NCI-H524 treated with DMSO at 0.1 percent for 48 hours (cell line): Measurements from ENCODE around the gene SCYL2.
"Not testable (repeated sequence)": the region's sequence is repeated elsewhere in the genome, so short reads cannot be mapped to it uniquely, and the experiment has no call there.

Source experiments
- DNase-seq: peaks from one replicate; lab custom pipeline; 2025; lab: John Stamatoyannopoulos, UW

Gene SCYL2

DNA sequence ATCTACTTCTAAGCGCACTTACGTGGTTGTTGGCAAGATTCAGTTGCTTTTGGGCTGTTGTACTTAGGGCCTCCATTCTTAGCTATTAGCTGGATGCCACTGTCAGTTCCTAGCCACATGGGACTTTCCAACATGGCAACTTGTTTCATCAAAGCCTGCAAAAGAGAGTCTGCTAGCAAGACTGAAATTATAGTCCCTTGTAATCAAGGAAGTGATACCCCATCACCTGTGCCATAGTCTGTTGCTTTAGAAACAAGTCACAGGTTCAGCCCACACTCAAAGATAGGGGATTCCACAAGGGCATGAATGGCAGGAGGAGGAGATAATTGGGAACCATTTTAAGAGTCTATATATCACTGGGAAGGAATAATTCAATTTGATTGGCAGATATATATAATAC is 62.8 kb downstream of the SCYL2 start:
- no peak for DNase-seq

DNA sequence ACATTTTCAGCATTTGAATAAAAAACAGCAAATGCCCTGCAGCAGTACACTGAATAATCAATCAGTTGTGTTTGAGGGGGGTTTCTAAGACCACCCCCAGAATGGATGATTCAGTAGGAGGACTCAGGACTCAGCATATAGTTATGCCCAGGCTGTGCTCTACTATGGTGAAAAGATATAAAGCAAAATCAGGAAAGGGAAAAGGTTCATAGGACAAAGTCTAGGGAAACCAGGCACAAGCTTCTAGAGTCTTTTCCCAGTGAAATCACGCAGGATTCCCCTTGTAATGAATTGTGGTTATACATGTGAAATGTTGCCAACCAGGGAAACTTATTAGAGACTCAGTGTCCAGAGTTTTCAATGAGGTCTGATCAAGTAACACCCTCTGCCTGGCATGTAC is 64.9 kb downstream of the SCYL2 start:
- no peak for DNase-seq

DNA sequence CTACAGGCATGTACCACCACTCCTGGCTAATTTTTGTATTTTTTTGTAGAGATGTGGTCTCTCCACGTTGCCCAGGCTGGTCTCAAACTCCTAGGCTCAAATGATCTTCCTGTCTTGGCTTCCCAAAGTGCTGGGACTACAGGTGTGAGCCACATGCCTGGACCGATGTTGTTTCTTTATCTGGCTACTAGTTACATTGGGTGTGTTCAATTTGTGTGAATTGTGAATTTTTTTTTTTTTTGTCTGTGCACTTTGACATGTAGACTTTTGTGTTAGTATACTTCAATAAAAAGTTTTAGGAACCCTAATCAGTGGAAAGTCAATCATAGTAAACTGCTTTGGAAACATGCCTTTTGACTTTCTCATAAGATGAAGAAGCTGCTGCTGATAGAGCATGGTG is 65.9 kb downstream of the SCYL2 start:
- no peak for DNase-seq

DNA sequence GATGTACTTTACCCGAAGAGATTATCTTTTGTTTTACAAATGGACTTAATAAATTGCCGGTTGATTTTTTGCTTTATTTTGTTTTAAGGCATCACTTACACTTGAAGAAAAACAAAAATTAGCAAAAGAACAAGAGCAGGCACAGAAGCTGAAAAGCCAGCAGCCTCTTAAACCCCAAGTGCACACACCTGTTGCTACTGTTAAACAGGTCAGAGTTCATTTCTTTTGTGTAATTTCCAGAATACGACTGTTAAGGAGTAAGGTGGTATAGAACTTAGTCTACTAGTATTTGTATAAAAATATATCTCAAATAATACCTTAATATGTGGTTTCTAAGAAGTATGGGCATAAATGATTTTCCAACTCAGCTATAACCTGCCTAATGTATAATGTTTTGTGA is 70.3 kb downstream of the SCYL2 start:
- no peak for DNase-seq

DNA sequence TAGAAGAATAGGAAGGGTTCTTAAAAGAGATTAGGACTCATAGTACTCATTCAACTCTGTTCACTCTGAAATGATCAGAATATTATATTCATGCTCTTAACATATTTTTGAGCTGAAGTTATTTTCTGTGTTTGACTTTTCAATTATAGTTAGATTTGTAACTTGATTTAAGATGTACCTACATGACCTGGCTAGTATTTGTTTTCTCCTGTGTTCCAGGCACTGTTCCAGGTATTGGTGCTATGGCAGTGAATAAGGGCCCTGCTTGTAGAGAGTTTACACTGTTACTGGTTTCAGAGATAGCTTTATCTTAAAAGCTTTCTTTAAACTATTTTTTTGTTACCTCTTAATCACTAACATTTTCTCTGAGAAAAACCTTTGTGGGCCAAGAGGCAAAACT is 70.8 kb downstream of the SCYL2 start:
- DNase-seq, result no peak

DNA sequence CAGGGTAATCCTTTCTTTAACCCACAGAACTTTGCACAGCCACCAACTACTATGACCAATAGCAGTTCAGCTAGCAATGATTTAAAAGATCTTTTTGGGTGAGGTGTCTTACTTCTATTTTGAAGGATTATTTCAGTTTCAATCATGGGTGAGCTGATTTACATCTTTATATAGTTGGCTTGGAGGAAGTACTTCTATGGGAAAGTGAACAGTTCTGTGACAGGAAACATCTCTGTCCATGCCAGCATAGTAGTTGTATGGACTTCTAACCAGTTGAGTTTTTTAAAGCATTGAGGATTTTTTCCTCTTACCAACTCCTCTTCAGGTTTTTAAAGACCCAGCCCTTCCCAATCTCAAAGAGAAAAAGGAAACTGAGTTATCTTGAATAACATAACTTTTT is 72.1 kb downstream of the SCYL2 start:
- DNase-seq, result no peak

DNA sequence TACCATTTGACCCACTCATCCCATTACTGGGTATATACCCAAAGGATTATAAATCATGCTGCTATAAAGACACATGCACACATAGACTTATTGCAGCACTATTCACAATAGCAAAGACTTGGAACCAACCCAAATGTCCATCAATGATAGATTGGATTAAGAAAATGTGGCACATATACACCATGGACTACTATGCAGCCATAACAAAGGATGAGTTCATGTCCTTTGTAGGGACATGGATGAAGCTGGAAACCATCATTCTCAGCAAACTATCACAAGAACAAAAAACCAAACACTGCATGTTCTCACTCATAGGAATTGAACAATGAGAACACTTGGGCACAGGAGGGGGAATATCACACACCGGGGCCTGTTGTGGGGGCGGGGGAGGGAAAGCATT is 75.9 kb downstream of the SCYL2 start:
- DNase-seq, result not testable (repeated sequence)

DNA sequence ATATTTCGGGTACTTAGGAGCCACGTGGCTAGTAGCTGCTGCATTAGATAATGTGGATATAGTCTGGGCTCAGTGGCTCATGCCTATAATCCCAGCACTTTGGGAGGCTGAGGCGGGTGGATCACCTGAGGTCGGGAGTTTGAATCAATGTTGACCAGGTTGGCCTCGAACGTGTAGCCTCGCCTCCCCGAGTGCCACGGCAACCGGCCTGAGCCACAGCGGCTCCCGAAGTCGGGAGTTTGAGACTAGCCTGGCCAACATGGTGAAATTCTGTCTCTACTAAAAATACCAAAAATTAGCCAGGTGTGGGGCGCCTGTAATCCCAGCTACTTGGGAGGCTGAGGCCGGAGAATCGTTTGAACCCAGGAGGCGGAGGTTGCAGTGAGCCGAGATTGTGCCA is 77.4 kb downstream of the SCYL2 start:
- not testable (repeated sequence) for DNase-seq

DNA sequence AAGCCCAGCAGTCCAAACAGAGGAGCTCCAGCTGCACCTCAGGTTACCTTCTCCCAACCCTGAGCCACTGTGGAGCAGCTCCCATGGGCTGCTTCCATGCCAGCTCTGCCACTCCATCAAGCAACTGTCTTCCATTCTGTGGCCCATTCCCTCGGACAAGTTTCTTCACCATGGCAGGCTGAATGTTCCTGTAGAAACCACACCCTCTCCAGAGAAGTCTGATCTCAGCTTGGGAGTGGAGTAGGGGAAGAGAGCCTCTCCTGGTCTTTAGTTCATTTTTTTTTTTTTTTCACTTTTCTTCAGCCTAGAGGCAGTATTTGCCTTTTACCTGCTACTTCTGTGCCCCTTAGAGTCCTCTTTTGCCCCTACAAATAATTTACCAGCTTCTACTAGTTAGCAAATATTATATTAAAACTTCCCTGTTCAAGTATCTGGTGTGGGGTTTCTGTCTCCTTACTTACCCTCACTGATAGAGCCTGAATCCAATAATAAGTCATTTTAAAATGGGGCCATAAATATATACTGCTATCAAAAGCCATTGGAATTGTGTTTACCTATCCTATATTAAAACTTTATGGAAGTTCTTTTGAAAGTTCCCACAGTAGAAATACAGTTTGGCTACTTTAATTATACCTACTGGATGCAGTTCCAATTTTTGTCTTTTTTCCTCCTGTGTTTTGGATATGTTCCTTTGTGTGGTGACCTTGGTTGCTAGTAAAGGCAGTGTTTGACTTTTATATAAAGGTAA is 78.2 kb downstream of the SCYL2 start:
- DNase-seq, result no peak

DNA sequence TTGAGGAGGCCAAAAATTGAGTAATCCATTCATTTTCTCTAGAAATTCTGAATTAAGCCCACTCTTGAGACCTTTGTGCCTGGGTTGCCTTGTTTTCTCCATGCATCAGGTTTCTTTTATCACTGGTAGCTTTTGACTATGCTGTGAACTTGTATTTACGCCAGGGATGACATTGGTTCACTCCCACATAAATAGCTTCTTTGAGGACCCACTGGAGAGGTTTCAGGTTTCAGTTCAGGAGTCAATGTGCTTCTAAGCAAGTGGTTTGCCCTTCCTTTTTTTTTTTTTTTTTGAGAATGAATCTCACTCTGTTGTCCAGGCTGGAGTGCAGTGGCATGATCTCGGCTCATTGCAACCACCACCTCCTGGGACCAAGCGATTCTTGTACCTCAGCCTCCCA is 79.7 kb downstream of the SCYL2 start:
- DNase-seq, result peak; percentile 11

DNA sequence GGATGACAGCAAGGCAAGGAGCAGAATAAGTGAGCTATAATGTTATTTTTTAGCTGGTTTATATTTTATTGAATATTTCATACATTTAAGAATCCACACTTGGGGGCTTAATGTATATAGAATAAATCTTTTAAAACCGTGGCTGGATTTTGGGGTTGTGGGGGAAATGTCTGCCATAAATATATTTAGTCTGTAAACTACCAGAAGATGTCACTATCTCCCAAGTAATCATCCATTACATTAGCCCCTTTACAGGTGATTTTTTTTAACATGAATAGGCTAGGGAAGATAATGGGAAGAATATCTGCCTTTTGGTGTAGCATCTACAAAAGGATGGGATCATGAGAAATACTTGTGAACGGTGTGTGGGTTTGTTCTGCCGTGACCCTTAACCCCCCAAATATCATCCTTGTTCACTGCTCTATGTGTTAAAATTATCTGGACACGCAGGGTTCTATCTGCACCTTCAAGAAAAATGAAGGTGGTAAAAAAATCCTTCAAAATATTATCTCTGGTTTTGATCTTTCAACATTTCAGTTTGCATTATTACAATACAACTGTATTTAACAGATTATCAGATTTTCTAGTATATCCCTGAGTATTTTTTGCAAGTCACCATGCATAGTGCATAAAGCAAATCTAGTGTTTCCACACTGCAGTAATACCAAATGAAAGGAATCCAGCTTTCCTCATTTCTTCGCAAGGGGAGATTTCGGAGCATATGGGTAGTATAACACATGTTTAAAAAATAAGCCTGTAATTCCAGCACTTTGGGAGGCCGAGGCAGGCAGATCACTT is 81.9 kb downstream of the SCYL2 start:
- DNase-seq, result no peak

DNA sequence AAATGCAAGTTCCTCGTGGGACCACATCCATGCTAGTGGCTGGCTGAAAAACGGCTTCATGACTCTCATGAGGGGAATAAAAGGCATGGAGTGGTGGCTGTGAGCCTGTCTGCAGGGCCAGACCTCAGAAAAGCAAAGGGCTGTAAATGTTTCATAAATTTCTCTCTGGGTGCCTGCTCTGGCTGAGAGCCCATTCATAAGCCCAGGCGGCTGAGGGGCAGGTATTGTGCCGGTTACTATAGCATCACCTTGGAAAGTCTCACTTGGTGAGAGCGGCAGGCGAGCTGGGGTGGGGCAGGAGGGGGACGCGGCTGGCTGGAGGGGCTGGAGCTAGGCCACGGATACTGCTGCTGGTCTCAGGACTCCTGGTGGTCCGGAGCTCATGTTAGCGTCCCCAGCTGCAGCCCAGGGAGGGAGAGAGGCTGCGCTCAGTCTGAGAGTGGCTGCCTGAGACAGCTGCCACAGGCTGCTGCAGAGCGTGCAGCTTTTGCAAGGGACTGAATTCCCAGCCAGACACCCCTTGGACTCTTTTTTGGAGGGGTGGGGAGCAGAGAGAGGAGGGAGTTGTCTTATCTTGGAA is 89.8 kb downstream of the SCYL2 start, which contains the start of gene SLC17A8:
TSS of gene SLC17A8 (plus strand) at position 431 of the 580 bp plus-strand sequence. CDS start 318 bp downstream, outside the sequence.
- no peak for DNase-seq

DNA sequence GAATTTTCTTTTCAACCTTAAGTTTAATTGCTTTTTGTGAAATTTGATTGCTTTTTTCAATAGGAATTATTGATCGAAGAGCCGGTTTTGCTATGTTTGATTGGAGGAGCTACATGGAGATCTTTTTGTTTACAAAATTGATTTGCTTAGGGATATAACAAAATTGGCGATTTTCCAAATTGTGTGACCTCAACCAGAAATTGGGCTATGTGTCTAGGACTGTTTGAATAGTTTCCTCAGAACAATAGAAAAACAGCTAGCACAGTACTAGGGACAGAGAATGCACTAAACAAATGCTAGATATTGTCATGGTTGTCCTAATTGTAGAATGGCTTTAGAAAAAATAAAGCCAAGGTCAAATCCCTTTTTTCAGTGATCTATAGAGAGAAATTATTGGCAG is 92.3 kb downstream of the SCYL2 start:
- no peak for DNase-seq

DNA sequence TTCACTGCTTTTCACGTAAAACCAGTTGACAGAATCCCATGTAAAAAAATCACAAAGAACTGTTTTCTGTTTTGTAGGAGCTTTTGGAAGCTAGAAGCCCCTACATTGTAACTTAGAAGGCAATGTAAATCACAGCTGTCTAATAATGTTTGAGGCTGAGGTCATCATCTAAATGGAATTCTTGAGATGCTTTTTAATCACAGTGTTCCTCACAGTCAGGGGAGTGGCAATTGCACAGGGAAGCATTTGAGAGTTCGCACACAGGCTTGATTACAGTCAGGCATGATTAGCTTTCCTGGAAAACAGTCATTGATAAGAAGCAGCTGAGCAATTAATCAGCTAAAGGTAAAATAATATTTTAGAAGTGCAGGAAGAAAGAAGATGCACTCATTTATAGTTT is 92.8 kb downstream of the SCYL2 start:
- DNase-seq, result no peak

DNA sequence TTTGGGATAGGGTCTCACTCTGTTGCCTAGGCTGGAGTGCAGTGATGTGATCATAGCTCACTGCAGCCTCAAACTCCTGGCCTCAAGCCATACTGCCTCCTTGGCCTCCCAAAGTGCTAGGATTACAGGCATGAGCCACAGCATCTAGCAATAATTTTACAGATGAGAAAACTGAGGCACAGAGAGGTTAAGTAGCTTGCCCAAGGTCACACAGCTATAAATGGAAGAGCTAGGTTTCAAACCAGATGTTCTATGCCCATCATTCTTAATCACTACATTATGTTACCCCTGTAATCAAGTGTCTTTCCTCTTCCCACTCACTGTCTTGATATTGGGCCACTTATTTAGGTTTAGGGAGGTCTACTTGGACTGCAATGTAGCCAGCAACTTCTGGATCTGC is 93.5 kb downstream of the SCYL2 start:
- DNase-seq, result no peak

DNA sequence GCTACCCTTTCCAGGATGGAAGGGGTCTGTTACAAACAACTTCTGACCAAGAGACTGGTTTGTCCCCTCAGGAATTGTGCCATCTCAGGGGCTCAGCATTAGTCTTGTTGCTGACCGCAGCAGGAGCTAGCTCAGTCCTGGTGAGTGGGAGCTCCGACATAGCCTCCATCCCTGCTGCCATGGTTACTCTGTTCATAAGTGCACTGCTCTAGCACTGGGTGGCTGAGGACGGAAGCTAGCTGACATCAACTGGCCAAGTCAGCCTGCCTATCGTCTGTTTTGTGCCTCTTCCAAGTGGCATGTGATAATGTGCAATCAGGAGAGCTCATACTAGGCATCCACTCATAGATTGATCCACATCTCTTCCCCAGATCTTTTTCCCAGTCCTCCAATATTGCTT is 97.3 kb downstream of the SCYL2 start:
- DNase-seq, result no peak

DNA sequence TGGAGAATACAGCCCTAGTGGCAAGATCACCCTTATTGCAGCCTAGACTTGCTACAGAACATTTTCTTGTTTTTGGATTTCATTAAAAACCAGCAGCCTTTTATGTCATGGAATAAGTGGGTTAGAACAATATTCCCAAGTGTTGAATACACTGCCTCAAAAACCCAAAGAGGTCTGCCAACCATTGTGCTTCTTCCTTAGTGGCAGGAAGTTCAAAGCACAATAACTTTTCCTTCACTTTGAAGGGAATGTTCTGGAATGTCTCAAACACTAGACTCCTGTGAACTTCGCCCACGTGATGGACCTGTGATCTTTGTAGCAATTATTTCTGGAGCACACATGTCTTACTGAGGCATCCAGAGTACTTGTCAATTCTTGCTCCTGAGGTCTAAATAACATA is 98.4 kb downstream of the SCYL2 start:
- no peak for DNase-seq

DNA sequence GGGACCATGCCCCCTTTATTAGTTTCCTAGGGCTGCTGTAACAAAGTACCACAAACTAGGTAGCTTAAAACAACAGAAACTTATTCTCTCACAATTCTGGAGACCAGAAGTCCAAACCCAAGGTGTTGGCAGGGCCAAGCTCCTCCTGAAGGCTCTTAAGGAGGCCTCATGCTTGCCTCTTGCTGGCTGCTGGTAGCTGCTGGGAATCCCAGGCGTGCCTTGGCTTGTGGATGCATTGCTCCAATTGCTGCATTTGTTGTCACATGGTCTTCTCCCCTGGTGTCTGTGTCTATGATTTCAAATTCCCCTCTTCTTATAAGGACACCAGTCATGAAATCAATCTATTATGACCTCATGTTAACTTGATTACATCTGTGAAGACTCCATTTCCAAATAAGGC is 101.1 kb downstream of the SCYL2 start:
- no peak for DNase-seq

DNA sequence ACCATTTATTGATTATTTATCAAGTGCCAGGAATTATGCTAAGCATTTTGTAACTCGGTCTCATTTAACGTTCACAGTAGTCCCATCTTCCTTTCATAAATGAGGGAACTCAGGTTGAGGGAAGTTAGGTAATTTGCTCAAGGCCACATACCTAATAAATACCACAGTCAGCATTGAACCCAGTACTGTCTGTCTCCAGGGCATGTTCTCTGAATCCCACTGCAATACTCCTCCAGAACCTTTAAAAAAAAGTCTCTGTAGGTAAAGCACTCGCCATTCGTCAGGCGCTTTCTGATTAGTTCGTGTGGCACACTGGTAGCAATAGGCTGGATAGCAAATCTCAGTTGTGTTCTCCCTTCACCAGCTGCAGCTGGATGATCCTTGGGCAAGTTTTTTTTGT is 104.2 kb downstream of the SCYL2 start:
- DNase-seq, result no peak

DNA sequence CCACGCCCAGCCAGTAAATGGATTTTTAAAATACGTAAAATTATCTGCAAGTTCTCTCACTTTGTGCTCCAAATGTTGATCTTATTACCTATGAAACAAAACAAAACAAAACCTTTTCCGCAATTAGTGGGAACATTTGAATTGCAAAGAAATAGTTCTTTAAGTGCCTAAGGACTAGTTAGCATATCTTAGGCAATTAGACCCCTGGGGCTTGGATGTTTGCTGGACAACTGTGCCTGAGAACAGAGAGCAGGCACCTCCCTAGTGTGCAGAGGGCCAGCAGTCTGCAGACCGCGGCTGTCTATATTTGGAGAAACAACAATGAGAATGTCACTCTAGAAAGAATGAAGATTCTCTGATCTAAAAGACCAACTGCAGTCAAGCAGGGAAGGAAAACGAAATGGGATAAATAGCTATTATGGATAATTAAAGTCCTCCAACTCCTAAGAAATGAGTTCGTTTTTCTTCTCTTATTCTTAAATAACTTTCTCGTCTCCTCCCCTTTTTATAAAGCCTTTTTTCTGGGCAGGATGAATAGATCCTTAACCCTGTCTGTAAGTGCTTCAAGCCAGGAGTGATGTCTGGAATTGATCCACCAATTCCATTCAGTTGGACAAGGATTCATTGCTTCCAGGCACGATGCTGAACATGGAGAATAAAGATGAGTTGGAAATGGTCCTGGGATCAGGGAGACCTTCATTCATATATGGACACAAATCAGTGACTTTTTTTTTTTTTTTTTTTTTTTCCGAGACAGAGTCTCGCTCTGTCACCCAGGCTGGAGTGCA is 106.1 kb downstream of the SCYL2 start:
- no peak for DNase-seq

DNA sequence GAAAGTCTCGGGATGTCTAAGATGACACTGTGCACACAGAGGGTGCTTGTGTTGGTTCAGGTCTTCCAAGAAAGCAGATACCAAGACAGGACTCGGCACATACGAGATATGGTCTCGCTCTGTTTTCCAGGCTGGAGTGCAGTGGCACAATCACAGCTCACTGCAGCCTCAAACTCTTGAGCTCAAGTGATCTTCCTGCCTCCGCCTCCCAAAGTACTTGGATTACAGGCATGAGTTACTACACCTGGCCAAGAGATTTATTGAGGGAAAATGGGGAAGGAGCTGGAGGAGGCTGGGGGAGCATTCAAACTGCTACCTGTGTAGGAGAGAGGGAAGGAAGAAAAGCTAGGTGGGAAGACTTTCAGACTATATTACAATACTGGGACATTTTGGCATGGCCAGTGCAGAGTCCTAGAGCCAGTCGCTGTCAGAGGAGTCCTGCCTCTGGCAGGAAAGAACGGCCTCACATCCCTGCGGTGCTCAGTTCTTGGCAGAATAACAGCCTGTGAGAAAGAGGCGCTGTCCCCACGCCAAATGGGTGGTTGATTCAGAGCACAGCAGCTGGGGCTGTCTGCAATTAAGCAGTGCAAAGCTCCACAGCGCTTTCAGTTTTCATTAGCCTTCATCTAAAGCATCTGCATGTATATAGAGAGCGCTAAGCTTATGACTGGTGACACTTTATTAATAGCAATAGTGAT is 108.2 kb downstream of the SCYL2 start:
- peak; percentile 72 for DNase-seq

DNA sequence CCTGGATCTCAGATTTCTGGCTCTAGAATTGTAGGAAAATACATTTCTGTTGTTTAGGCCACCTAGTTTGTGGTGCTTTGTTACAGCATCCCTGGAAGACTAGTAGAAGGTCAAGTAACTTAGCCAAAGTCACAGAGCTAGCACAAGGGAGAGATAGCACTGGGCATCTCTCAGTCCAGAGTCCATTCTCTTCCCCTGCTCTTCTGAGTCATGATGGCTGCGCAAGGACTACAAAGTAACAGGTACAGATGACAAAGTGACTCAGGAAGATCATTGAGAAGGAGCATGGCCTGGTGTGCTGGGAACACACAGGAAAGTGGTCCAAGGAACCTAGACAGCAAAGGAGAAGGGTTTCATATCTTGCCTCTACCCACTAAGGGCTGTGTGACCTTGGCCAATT is 109.2 kb downstream of the SCYL2 start:
- no peak for DNase-seq
